ENCODE data around the gene RAET1L.
"Not testable (repeated sequence)": the region's sequence is repeated elsewhere in the genome, so short reads cannot be mapped to it uniquely, and the experiment has no call there.

GRCh38 chr6:150074396-150075033, 49.2 kb upstream of the RAET1L start:
- not testable (repeated sequence) for TF ChIP-seq CTCF, POLR2A (IDR thresholded peaks at IDR 0.05)
